ENCODE results near the gene MFN2.
"Not testable (repeated sequence)": the region's sequence is repeated elsewhere in the genome, so short reads cannot be mapped to it uniquely, and the experiment has no call there.

The MFN2 gene

DNA sequence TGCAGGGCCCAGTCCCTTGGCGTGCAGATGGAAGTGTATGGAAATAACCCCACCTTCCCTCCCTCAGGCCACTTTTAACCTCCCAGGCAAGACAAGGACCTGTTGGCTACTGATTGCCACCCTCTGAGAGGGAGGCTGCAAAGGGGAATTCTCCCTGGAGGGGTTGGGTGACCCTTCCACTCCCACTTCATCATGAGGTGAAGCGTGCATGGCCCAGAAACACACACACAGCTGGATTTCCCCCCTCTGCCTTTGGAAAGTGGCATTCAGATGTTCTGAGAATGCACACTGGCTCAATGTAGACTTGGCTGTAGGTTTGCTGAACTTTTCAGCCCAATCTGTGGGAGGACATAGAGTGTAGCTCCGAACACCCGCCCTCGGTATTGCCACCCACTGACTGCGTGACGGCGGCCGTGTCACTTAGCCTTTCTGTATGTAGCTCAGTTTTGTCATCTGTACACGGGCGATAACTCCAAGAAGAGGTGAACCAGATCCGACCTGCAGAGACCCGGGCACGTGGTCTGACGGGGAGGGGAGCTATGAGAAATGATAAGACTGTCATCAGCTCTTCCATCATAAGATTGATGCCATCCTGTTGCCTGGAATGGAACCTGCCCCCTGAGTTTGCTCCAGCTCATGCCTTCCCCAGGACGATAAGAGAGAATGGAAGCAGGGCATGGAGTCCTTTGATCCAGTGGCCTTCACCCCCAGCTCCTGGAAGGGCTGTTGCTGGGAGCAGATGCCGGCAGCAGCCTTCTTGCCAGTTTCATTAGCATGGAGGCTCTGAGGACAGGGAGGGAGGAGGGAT lies 58.3 kb downstream of the MFN2 start:
- Histone ChIP-seq H3K27me3 (ENCODE audit: insufficient read depth, low read length) (peaks cover 4% of the 10 kb centered on the region), H2AFZ (ENCODE audit: low read length) (no peak overlapping the region), H4K20me1 (ENCODE audit: insufficient read depth, low read length) (no peaks in the 10 kb centered on the region), H3K36me3 (ENCODE audit: insufficient read depth, low read length) (no peaks in the 10 kb centered on the region), H3K27ac (ENCODE audit: low read depth, low read length, poor library complexity, severe bottlenecking) (no peak overlapping the region), H3K4me1 (ENCODE audit: insufficient read depth, low read length, severe bottlenecking) (peaks cover 26% of the 10 kb centered on the region), H3K9ac (ENCODE audit: low read length) (no peak overlapping the region), H3K9me2 (ENCODE audit: low read depth, low read length) (no peaks in the 10 kb centered on the region), H3K79me2 (ENCODE audit: insufficient read depth, low read length) (no peaks in the 10 kb centered on the region), H3K4me2 (ENCODE audit: low read length) (no peak overlapping the region), H3K9me3 (ENCODE audit: low read length) (no peaks in the 10 kb centered on the region), H3K4me3 (ENCODE audit: low read depth, low read length, poor library complexity, severe bottlenecking) (no peak overlapping the region), H3F3A (ENCODE audit: insufficient read depth, low read length) (no peaks in the 10 kb centered on the region)
- no peak for TF ChIP-seq EZH2 (IDR thresholded peaks at IDR 0.05; ENCODE audit: borderline replicate concordance, low read length)
- TF ChIP-seq, protein P1, sequence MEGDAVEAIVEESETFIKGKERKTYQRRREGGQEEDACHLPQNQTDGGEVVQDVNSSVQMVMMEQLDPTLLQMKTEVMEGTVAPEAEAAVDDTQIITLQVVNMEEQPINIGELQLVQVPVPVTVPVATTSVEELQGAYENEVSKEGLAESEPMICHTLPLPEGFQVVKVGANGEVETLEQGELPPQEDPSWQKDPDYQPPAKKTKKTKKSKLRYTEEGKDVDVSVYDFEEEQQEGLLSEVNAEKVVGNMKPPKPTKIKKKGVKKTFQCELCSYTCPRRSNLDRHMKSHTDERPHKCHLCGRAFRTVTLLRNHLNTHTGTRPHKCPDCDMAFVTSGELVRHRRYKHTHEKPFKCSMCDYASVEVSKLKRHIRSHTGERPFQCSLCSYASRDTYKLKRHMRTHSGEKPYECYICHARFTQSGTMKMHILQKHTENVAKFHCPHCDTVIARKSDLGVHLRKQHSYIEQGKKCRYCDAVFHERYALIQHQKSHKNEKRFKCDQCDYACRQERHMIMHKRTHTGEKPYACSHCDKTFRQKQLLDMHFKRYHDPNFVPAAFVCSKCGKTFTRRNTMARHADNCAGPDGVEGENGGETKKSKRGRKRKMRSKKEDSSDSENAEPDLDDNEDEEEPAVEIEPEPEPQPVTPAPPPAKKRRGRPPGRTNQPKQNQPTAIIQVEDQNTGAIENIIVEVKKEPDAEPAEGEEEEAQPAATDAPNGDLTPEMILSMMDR (IDR thresholded peaks at IDR 0.05; ENCODE audit: low read length): no peak

- H3K9me3 ChIP-seq (ENCODE audit: low read length): no peaks in the 10 kb centered on the region
- no peak overlapping the region for H2AFZ ChIP-seq (ENCODE audit: low read length)
- no peaks in the 10 kb centered on the region for H3K36me3 ChIP-seq (ENCODE audit: insufficient read depth, low read length)
- no peak overlapping the region for H3K4me2 ChIP-seq (ENCODE audit: low read length)
- no peaks in the 10 kb centered on the region for H4K20me1 ChIP-seq (ENCODE audit: insufficient read depth, low read length)
- no peaks in the 10 kb centered on the region for H3K9me2 ChIP-seq (ENCODE audit: low read depth, low read length)
- no peak overlapping the region for H3K4me3 ChIP-seq (ENCODE audit: low read depth, low read length, poor library complexity, severe bottlenecking)
- no peaks in the 10 kb centered on the region for H3K79me2 ChIP-seq (ENCODE audit: insufficient read depth, low read length)
- H3K4me1 ChIP-seq (ENCODE audit: insufficient read depth, low read length, severe bottlenecking): peaks cover 28% of the 10 kb centered on the region
- H3K27me3 ChIP-seq (ENCODE audit: insufficient read depth, low read length): peaks cover 4% of the 10 kb centered on the region
- H3K9ac ChIP-seq (ENCODE audit: low read length): no peak overlapping the region
- no peaks in the 10 kb centered on the region for H3F3A ChIP-seq (ENCODE audit: insufficient read depth, low read length)
- H3K27ac ChIP-seq (ENCODE audit: low read depth, low read length, poor library complexity, severe bottlenecking): no peak overlapping the region
- TF ChIP-seq, protein P1 (IDR thresholded peaks at IDR 0.05; ENCODE audit: low read length): no peak
- no peak for TF ChIP-seq EZH2 (IDR thresholded peaks at IDR 0.05; ENCODE audit: borderline replicate concordance, low read length)
These were observed 58.9 kb downstream of the MFN2 start for GRCh38 chr1:12039164-12039525.

DNA sequence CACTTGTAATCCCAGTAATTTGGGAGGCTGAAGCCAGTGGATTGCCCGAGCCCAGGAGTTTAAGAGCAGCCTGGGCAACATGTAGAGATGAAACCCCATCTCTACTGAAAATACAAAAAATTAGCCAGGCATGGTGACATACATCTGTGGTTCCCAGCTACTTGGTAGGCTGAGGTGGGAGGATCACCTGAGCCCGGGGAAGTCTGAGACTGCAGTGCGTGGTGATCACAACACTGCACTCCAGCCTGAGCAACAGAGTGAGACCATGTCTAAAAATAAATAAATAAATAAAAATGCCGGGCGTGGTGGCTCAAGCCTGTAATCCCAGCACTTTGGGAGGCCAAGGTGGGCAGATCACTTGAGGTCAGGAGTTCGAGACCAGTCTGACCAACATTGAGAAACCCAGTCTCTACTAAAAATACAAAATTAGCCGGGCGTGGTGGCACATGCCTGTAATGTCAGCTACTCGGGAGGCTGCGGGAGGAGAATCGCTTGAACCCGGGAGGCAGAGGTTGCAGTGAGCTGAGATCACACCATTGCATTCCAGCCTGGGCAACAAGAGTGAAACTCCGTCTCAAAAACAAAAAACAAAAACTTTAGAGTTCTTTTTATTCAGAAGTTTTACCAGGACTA lies 59.7 kb downstream of the MFN2 start:
- not testable (repeated sequence) for H3K79me2 ChIP-seq (ENCODE audit: insufficient read depth, low read length); H4K20me1 ChIP-seq (ENCODE audit: insufficient read depth, low read length); H3K9me2 ChIP-seq (ENCODE audit: low read depth, low read length); H3F3A ChIP-seq (ENCODE audit: insufficient read depth, low read length); H3K9ac ChIP-seq (ENCODE audit: low read length); H3K4me3 ChIP-seq (ENCODE audit: low read depth, low read length, poor library complexity, severe bottlenecking); H3K36me3 ChIP-seq (ENCODE audit: insufficient read depth, low read length); H2AFZ ChIP-seq (ENCODE audit: low read length); H3K27me3 ChIP-seq (ENCODE audit: insufficient read depth, low read length); H3K9me3 ChIP-seq (ENCODE audit: low read length)
- Histone ChIP-seq H3K27ac (ENCODE audit: low read depth, low read length, poor library complexity, severe bottlenecking) (peak overlapping the region; percentile 79), H3K4me2 (ENCODE audit: low read length) (peak overlapping the region; percentile 17), H3K4me1 (ENCODE audit: insufficient read depth, low read length, severe bottlenecking) (peaks cover 33% of the 10 kb centered on the region)

Measured in OCI-LY1 (cell line).